NOMO-1 treated with DMSO at 0.1 percent for 48 hours (cell line): Measurements from ENCODE around the gene LRRC4B.
"Not testable (repeated sequence)": the region's sequence is repeated elsewhere in the genome, so short reads cannot be mapped to it uniquely, and the experiment has no call there.

Experiments used
- DNase-seq: peaks from one replicate; lab custom pipeline; 2025; ENCODE audit not compliant: unreplicated experiment; lab: John Stamatoyannopoulos, UW

LRRC4B gene

DNA sequence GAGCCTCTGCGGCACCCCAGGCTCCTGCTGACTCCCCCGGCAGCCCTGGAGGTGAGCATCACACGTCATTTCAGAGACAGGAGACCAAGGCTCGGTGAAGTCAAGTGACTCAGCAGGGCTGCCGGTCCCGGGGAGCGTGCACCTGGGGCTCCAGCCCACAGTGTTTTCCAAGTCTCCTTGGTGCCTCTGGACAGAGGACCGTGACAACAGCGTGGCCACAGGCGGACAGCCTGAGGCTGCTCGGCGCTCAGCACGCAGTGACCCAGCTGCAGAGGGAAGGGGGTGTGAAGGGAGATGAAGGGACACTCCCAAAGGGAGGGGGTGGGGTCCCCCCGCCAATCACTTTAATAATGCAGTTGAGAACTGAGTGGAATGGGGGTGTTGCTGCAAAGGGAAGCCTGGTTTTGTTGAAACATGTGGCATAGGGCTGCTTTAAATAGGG is 37.0 kb downstream of the LRRC4B start:
- DNase-seq = no peak

DNA sequence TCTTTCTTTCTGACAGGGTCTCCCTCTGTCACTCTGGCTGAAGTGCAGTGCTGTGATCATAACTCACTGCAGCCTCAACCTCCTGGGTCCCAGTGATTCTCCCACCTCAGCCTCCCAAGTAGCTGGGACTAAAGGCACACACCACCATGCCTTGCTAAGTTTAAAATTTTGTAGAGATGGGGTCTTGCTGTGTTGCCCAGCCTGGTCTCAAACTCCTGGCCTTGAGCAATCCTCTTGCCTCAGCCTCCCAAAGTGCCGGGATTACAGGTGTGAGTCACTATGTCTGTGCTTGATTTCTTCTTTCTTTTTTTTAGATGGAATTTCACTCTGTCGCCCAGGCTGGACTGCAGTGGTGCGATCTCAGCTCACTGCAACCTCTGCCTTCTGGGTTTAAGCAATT is 40.2 kb downstream of the LRRC4B start:
- DNase-seq = not testable (repeated sequence)

DNA sequence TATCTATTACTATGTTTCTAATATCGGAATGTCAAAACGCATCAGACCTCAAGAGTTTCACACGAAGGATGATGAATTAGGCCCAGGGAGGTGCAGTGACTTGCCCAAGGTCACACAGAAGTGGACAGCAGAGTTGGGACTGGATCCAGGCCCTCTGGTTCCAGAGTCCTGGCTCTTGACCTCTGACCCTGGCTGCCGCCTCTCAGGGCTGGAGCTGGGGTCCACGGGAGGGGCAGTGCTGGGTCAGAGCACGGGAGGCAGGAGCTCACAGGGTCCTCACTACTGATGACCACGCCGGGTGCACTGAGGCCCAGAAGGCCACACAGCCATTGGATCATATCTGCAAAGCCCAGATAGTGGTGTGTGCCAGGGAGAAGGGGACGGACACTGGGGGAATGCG is 45.4 kb downstream of the LRRC4B start:
- no peak for DNase-seq

DNA sequence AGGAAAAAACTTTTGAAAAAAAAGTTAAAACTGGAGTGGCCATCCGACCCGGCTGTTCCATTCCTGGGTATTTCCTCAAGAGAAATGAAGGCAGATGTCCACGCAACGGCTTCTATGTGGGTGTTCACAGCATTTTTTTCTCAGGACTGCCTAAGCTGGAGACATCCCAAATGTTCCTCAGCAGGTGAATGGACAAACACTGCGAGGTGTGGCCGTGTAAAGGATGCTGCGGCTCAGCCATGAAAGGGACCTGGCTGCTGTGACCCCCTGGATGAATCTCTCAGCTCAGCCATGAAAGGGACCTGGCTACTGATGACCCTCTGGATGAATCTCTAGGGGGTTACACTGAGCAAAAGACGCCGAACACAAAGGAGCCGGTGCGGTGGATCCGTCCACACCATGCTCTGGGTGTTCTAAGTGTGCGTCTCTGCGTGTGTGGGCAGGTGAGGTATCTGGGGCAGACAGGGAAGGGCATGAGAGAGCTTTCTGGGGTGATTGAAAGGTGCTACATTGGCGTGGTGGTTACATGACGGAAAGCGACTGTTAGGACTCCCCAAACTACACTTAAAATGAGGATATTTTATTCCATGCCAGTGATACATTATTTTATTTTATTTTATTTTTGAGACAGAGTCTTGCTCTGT is 47.3 kb downstream of the LRRC4B start:
- DNase-seq = no peak

DNA sequence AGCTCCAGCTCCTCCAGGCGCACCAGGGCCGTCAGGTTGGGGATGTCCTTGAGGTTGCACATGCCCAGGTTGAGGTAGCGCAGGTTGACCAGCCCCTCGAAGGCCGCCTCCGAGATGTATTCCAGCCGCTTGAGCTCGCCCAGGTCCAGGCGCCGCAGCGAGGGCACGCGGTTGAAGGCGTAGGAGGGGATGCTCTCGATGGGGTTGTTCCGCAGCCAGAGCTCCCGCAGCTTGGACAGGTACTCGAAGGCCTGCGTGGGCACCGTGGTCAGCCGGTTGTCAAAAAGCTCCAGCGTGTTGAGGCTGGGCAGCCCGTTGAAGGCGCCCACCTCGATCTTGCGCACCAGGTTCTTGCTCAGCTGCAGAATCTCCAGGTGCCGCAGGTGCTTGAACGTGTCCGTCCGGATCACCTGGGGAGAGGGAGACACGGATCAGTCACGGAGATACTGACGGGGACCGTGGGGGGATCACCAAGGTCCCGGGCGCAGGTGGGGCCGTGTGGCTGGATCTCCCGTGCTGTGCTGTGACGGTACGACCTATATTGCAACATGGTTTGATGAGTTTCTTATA is 49.1 kb downstream of the LRRC4B start:
- no peak for DNase-seq

DNA sequence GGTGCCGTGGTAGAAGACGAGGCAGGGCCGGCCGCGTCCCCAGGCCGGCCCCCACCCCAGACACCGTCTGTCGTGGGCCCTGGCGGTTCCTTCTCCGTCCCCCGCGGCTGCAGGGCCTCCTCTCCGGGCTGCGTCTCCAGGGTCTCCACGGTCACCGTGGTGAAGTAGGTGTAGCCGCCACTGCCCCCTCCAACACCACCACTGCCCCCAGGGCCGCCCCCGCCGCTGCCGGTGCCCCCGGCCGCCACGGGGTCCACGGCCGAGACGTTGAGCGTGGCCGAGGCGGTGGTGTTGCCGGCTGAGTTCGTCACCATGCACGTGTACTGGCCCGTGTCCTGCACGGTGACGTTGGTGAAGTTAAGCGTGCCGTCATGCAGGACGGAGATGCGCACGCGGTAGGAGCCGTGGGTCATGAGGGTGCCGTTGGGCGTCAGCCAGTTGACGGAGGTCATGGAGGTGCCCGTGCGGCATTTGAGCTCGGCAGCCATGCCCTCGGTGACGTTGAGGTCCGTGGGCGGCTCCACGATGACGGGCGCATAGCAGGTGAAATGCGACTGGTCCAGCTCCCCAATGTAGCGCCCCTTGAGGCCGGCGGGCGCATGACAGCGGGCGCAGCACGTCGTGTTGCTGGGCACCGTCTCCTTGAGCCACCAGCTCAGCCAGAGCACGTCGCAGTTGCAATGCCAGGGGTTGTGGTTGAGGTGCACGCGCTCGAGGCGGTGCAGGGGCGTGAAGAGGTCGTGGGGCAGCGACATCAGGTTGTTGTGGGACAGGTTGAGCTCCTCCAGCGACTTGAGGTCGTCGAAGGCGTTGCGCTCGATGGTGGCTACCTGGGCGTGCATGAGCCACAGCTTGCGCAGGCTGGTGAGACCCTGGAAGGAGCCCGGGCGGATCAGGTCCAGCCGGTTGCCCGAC is 49.9 kb downstream of the LRRC4B start:
- DNase-seq = no peak

DNA sequence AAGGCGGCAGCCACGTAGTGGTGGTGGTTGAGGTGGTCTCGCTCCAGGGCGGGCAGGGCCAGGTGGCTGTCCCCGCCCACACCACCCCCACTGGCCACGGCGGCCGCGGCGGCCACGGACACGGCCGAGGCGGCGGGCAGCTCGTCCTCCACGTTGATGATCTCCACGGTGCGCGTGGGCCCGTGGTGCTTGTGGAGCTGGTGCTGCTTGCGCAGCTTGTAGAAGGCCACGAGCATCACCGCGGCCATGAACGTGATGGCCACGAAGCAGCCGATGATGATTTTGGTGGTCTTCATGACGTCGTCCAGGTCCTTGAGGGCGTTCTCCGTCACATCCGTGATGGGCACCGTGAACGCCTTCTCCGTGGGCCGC is 50.5 kb downstream of the LRRC4B start:
- no peak for DNase-seq

DNA sequence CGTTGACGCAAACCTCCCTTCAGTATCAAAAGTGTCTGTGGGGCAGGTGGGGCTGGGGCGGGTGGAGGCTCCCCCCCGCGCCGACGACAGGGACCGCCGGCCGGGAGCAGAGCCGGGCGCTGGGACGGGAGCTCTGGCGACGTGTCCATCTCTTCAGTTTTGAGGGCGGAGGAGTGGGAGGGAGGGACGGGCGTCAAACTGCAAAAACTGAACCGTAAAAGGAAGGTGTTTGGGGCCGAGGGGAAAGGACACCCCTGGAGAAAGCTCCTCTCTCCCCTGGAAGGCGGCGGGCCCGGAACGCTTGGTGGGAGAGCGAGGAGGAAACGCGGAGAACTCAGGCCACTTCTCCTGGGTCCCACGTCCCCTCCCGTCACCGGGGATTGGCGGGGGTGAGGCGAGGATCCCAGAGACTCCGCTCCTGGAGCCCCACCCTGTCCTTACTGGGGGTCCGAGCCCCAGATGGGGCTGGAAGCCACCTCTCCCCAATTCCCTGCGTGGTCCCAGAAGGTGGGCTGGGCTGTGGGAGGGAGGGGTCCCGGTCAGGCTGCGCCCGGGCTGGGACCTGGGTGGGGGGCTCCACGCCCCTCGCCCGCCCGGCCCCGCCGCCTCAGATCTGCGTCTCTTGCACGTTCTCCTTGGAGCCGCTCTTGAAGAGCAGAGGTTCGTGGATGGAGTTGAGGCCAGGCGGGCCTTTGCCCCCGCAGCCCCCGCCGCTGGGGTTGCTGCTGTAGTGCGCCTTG is 51.1 kb downstream of the LRRC4B start:
- DNase-seq = no peak

DNA sequence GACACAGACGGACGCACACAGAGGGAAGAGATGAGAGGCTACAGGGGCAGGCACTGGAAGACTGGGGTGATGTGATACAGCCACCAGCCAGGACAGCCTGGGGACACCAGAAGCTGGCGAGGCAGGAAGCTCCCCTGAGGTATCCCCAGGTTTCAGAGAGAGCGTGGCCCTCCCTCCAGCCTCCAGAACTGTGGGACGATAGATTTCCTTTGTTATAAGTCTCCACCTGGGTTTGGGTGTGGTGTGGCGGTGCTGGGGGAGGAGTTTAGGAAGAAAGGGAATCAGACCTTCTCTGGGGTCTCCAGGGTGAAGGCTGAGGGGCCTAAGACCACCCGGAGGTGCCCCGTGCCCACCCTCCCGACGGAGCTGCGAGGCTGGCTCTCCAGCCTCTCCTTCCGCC is 51.8 kb downstream of the LRRC4B start:
- DNase-seq = no peak

DNA sequence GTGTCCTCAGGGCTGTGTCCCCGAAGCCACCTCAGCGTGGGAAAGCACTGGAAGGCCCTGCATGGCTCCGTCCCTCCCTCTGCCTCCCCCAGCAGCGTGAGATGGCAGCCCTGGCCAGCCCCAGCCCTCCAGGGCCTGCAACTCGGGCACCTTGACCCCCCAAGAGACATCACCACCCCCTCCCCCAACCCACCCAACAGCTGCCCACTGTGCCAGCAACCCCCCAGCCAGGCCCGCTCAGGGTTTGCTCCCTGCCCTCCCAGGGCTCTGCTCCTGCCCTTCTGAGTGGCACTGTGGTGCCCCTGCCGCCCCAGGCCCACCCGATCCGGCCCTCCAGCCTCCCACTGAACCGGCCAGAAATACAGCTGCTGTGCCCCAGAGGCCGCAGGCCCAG is 53.1 kb downstream of the LRRC4B start:
- no peak for DNase-seq

DNA sequence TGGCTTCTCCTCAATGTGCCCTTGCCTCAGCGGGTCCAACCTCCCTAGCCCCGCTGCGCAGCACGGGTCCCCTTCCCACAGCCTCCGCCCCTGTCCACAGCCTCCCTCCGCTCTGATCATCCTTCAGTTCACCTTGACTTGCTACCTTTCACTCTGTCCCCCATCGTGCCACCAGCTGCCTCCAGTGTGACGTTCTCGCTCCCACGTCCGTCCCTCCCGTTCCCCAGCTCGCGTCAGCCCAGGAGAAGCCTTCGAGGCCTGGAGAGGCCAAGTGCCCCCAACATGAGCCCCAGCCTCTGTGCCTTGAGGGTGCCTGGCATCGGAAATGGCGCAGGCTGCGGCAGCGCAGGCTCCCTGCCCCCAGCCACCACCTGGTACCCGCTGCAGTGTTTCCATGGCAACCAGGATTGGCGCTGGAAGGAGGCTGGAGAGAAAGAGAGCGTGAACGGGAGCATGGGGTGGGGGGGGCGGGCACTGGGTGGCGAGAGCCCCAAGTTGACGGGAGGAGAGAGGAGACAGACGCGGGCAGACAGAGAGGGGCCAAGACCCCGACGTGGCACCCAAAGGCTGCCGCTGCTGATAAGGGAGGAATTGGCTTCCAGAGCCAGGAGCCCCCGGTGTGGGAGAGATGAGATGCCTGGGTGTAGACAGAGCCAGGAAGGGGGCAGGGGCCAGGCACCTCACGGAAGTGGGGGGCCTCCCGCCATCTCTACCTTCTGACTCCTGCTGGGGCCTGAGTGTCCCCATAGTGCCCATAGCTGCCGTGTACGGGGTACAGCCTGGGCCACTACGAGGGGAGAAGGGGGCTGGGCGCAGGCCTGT is 53.7 kb downstream of the LRRC4B start:
- no peak for DNase-seq

DNA sequence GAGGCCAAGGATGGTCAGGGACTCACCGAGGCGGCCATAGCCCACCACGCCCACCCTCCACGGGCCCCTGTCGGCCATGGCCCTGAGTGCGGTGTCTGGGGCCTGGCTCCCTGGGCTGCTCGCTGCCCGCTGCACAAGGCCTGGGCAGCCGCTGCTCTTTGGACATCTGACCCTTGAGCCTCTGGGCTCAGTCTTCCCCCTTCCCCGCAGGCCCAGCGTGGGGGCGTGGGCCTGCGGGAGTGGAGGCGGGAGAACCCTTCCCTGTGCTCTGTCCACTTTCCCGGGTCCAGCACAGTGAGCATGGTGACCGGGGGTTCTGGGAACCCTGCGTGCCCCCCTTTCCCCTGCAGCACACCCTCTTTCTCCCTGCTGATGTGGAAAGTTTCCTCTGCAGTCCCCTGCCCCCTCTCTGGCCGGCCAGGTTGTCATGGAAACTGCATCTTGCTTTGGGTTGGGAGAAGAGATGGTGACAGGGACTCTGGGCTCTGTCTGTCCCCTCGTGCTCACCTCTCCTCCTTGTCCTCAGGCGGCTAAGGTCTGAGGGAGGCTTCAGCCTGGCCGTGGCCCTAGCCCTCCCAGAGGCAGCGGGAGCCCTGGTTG is 54.4 kb downstream of the LRRC4B start, which contains the start of gene ASPDH:
ASPDH (minus strand) TSS at position 168 of the 600 bp plus-strand sequence; CDS start at position 78, 90 bp downstream.
- DNase-seq = no peak

DNA sequence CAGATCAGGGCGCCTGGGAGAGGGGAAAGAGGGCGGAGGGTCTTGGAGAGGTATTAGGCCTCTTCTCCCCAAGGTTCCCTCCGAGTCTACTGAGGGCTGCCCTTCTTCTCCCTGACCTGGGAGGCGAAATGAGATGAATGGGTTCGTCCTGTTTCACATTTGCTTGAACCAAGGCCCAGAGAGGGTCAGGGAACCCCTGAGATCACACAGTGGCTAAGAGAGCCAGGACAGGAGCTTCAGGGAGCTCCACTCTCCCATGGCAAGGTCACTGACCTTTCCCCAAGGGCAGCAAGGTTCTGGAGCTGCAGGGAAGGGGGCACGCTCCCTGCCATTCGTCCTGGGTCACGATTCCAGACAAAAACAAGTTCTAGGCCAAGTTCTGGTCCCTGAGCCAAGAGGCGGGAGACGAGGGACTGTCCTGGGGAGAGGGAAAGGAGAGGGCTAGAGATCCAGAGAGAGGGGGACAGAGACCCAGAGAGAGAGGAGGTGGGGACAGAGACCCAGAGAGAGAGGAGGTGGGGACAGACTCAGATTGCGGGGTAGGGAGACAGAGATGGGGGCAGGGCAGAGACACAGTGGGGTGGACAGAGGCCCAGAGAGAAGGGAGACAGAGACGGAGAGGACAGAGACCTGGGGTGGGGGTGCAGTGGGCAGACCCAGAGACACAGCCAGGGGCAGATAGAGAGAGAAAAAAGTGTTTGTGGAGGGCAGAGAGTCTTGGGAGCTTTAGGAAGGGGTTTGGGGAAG is 55.1 kb downstream of the LRRC4B start:
- no peak for DNase-seq

DNA sequence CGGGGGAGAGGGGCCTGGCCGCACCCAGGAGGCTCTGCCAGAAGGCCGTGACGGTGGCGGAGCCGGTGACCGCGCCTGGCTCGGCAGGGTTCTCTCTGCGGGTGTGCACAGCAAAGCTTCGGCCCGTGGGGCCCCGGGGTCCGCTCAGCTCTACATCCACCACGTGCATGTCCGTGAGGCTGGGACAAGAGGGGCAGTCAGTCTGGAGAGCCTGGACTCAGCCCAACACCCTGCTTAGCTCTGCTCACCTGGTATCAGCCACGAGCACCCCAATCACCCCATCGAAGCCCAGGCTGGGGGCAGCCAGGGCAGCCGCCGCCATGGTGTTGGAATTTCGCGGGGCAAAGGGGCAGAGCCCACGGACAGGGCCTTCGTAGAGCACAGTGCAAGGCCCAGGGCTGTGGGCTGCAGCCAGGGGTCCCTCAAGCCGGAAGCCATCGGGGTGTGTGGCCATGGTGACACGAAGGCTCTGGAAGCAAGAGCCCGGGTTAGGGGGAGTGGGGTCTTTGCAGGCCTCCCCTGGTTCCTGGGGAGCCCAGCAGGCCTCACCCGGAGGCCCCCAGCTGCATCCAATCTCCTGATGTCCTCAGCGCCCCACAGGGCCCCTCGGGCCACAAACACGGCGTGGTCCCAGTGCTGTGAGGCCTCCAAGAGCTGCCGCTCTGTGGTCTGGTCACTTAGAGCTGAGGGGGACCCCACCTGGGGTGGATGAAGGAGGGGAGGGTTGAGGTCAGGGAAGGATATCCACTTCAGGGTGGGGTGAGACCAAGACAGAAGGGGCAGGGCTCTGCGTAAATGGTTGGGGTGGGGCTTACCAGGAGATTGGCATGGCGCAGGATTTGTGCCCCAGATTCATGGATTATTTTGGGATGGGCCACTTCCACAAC is 55.9 kb downstream of the LRRC4B start:
- DNase-seq = no peak

DNA sequence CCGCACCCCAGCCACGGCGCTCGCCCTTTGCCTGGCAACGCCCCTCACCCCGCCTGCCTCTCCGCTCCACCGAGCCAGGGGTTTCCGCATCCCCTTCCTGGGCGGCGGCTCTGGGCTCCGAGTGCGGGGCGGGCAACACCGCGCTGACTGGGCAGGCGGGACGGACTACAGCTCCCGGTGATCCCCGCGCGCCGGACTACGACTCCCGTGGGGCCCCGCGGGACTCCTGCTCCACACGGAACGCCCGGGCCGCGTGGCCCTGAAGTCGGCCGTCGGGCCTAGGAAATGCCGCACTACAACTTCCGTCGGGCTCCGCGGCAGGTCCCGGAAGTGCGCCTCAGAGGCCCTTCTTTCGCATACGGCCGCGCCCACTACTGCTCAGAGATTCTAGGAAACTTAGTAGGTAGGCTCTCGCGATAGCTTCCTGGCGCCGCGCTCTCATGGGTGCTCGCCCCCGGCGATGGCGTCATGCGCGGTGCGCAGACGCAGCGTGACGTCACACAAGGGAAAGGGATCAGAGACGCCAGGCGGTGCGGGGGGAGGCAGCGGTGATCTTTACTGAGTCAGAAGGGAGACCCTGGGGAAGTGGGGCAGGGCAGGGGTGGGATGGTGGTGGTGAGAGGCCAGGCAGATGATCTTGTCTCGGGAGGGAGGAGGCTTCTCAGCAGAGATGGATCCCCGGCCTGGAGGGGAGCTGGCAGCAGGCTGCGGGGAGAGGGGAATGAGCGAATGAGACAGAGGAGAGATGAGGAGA is 57.0 kb downstream of the LRRC4B start, which contains the start of gene JOSD2:
JOSD2 (minus strand) TSS at position 123 of the 754 bp plus-strand sequence. CDS start 760 bp downstream, outside the sequence.
- peak; percentile 99 for DNase-seq

DNA sequence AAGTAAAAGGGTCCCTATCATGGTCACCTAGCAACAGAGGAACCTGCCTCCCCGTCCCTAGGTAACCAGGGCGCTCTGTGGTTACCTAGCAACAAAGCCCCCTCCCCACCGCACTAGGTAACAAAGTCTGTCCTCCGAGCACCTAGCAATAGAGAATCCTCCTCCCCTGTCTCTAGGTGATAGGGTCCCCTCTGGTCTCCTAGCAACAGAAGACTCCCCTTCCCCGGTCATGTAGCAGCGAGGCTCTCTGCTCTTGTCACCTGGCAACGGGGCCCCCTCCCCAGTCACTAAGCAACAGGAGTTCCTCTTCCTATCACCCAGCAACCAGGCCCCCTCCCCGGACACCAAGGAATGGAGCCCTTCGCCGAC is 57.6 kb downstream of the LRRC4B start:
- DNase-seq = no peak

DNA sequence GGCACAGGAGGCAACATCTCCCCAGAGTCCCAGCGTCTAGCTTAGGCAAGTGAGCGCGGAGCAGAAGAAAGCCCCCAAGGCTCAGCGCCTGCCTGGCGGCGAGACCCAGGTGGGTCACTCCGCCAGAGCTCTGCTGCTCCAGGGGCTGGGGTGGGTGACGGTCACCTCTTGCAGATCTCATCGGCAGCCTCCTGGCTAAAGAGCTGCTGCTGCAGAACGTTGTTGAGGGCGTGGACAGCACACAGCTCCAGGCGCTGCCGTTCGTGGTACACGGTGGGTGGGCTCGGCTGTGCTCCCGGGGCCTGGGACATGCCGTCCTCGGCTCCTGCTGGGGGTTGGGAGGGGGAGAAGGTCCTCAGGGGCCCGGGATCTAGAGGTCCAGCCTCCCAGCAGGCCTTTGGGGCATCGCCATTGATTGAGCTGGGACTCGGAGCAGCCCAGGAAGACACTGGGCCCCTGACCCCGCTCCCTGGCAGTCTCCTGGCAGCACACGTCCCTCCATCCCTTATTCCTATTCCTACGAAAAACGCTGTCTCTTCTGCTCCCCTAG is 58.0 kb downstream of the LRRC4B start:
- DNase-seq = no peak
